MM.1S (cell line): ENCODE results near the gene PRR33.

Experiments
- DNase-seq: peaks from one replicate; pipeline ENCODE4 v3.0.0-alpha.2; 2015
- H2AFZ ChIP-seq: fragments of 300-600 bp; sonication (generic); 2 replicates; pipeline ENCODE4 v1.6.0; 2016; ENCODE audit warnings: antibody characterized with exemption, low read length
- H3F3A ChIP-seq: fragments of 300-600 bp; sonication (generic); 2 replicates; pipeline ENCODE4 v1.6.1; 2016; ENCODE audit warnings: mild to moderate bottlenecking, antibody characterized with exemption, low read length, moderate library complexity, mixed read lengths; ENCODE audit not compliant: insufficient read depth
- H3K27ac ChIP-seq: fragments of 300-600 bp; sonication (generic); 2 replicates; pipeline ENCODE4 v1.5.1; 2016; ENCODE audit warnings: mild to moderate bottlenecking, low read length
- H3K27me3 ChIP-seq: fragments of 300-600 bp; sonication (generic); replicated peaks from 2 replicates; pipeline ENCODE4 v1.6.0; 2016; ENCODE audit warnings: low read length; ENCODE audit not compliant: insufficient read depth
- H3K36me3 ChIP-seq: fragments of 300-600 bp; sonication (generic); replicated peaks from 2 replicates; pipeline ENCODE4 v1.6.1; 2016; ENCODE audit warnings: mild to moderate bottlenecking, low read length, mixed read lengths; ENCODE audit not compliant: insufficient read depth
- H3K4me1 ChIP-seq: fragments of 300-600 bp; sonication (generic); 2 replicates; pipeline ENCODE4 v1.6.1; 2016; ENCODE audit warnings: low read length, mixed read lengths
- H3K4me2 ChIP-seq: fragments of 300-600 bp; sonication (generic); 2 replicates; pipeline ENCODE4 v1.6.0; 2016; ENCODE audit warnings: low read depth, low read length
- H3K4me3 ChIP-seq: fragments of 300-600 bp; sonication (generic); 2 replicates; pipeline ENCODE4 v1.5.1; 2016; ENCODE audit warnings: low read length, mixed read lengths
- H3K79me2 ChIP-seq: fragments of 300-600 bp; sonication (generic); 2 replicates; pipeline ENCODE4 v1.6.1; 2016; ENCODE audit warnings: mixed run types, low read length, mixed read lengths
- H3K9ac ChIP-seq: fragments of 300-600 bp; sonication (generic); 2 replicates; pipeline ENCODE4 v1.6.1; 2016; ENCODE audit warnings: low read length, mixed read lengths
- H3K9me2 ChIP-seq: fragments of 300-600 bp; sonication (generic); replicated peaks from 2 replicates; pipeline ENCODE4 v1.6.1; 2016; ENCODE audit warnings: mild to moderate bottlenecking, low read length, mixed read lengths; ENCODE audit not compliant: insufficient read depth
- H3K9me3 ChIP-seq: fragments of 300-600 bp; sonication (generic); replicated peaks from 2 replicates; pipeline ENCODE4 v1.6.1; 2016; ENCODE audit warnings: mild to moderate bottlenecking, low read length, mixed read lengths; ENCODE audit not compliant: insufficient read depth
- H4K20me1 ChIP-seq: fragments of 300-600 bp; sonication (generic); 2 replicates; pipeline ENCODE4 v1.6.1; 2016; ENCODE audit warnings: mild to moderate bottlenecking, low read length, moderate library complexity, mixed read lengths; ENCODE audit not compliant: insufficient read depth
- CTCF ChIP-seq: fragments of 300-600 bp; sonication (generic); IDR thresholded peaks from 2 replicates; pipeline ENCODE4 v1.5.1; 2016; ENCODE audit warnings: antibody characterized with exemption, low read length, mixed read lengths
- EZH2 ChIP-seq: fragments of 300-600 bp; sonication (generic); optimal IDR thresholded peaks from 2 replicates; pipeline ENCODE3; 2017; ENCODE audit warnings: low read depth, mild to moderate bottlenecking, antibody characterized with exemption, low read length, mixed read lengths
- EZH2phosphoT487 ChIP-seq: fragments of 300-600 bp; sonication (generic); IDR thresholded peaks from 2 replicates; pipeline ENCODE4 v1.6.1; 2018; ENCODE audit warnings: antibody characterized with exemption, low read length

The PRR33 gene

GRCh38 chr11:1889224-1889930 is 2.3 kb downstream of the PRR33 start:
- Histone ChIP-seq H3K9ac (no peak overlapping the region), H3K36me3 (no peaks in the 10 kb centered on the region; the same call in 1 of the 2 replicates), H3K27me3 (no peaks in the 10 kb centered on the region; the same call in 1 of the 2 replicates), H3K79me2 (no peaks in the 10 kb centered on the region), H2AFZ (no peak overlapping the region), H4K20me1 (no peaks in the 10 kb centered on the region), H3K4me1 (no peaks in the 10 kb centered on the region), H3K4me2 (no peak overlapping the region), H3K4me3 (no peak overlapping the region), H3F3A (no peaks in the 10 kb centered on the region), H3K27ac (no peak overlapping the region), H3K9me3 (no peaks in the 10 kb centered on the region), H3K9me2 (no peaks in the 10 kb centered on the region)
- no peak for DNase-seq
- TF ChIP-seq EZH2phosphoT487 (no peak), EZH2 (no peak), CTCF (no peak)

GRCh38 chr11:1888811-1889210 is 2.9 kb downstream of the PRR33 start:
- no peaks in the 10 kb centered on the region for H3K9me3 ChIP-seq
- H3K9ac ChIP-seq: no peak overlapping the region
- H3K36me3 ChIP-seq: no peaks in the 10 kb centered on the region; the same call in 1 of the 2 replicates
- no peak overlapping the region for H3K4me2 ChIP-seq
- no peak overlapping the region for H3K27ac ChIP-seq
- H3K27me3 ChIP-seq: no peaks in the 10 kb centered on the region; the same call in 1 of the 2 replicates
- TF ChIP-seq EZH2phosphoT487 (no peak), EZH2 (no peak), CTCF (no peak)
- H3F3A ChIP-seq: no peaks in the 10 kb centered on the region
- H4K20me1 ChIP-seq: no peaks in the 10 kb centered on the region
- no peak overlapping the region for H2AFZ ChIP-seq
- no peaks in the 10 kb centered on the region for H3K9me2 ChIP-seq
- no peak for DNase-seq
- no peak overlapping the region for H3K4me3 ChIP-seq
- H3K79me2 ChIP-seq: no peaks in the 10 kb centered on the region
- no peaks in the 10 kb centered on the region for H3K4me1 ChIP-seq

- no peaks in the 10 kb centered on the region for H3K9me3 ChIP-seq
- no peak for DNase-seq
- no peaks in the 10 kb centered on the region for H3K9me2 ChIP-seq
- TF ChIP-seq CTCF (no peak), EZH2phosphoT487 (no peak), EZH2 (no peak)
- no peak overlapping the region for H3K4me2 ChIP-seq
- no peaks in the 10 kb centered on the region for H4K20me1 ChIP-seq
- no peaks in the 10 kb centered on the region for H3F3A ChIP-seq
- no peaks in the 10 kb centered on the region for H3K79me2 ChIP-seq
- H2AFZ ChIP-seq: no peak overlapping the region
- no peak overlapping the region for H3K4me3 ChIP-seq
- H3K4me1 ChIP-seq: no peaks in the 10 kb centered on the region
- no peaks in the 10 kb centered on the region; the same call in 1 of the 2 replicates for H3K36me3 ChIP-seq
- H3K9ac ChIP-seq: no peak overlapping the region
- no peaks in the 10 kb centered on the region; the same call in 1 of the 2 replicates for H3K27me3 ChIP-seq
- no peak overlapping the region for H3K27ac ChIP-seq
Observed at GRCh38 chr11:1888347-1888753, 3.3 kb downstream of the PRR33 start.
